Measurements from ENCODE around the gene SESN1.

The SESN1 gene

DNA sequence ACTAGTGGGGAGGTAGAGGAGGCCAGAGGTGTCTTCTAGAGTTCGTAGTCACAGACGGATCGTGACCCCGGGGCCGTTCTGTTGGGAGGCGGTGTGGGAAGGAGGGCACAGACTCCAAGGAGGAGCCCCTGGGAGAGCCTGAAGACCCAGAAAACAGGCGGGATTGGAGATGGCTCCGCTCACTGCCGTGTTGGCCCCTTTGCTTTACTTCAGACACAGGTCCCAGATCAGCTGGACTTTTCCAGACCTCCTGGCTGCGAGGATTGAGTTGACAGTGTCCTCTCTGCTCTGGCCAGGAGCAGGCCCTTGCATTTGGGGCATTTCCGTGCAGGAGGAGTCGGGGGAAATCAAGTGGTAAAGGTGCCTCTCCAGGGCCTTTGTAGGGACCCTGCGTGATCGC lies 133.6 kb downstream of the SESN1 start:
- no peak for DNase-seq (ENCODE audit: low read depth in 2 of 2)

DNA sequence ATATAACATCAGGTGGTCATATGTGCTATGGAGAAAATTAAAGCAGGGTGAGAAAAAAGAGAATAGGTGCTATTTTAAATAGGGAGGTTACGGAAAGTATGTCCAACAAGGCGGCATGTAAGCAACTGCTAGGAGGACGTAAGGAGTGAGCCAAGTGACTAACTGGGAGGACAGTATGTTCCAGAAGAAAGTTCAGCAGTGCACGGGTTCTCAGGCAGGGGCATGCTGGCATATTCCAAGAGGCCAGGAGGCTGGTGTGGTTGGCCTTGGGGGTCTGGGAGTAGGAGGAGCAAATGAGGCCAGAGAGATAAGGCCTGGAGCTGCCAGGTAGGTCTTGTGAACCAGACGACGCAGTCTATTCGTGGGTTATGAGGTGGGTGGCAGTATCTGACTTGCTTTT lies 134.0 kb downstream of the SESN1 start:
- DNase-seq (ENCODE audit: low read depth in 2 of 2), result no peak

DNA sequence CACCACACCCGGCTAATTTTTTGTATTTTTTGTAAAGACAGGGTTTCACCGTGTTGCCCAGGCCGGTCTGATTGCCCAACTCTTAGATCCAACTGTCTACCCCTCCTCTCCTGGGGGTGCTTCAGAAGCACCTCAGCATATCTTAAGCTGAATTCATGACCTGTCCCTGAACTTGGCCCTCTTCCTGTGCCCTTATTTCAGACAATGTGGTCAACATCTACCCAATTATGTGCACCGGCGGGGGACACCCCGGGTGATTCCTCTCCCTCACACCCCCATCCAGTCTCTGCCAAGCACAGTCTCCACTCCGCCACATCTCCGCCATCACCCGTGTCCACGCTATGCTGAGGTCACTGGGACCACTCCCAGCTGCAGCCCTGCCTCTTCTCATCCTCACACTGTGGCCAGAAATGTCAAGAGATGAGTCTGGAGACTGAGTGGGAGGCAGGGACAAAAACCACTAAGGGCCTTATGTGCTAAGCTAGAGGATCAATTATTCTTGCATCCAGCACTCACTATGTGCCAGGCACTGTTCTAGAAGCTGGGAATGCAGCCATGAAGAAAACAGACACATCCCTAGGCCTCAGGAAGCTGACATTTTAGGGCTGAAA lies 134.6 kb downstream of the SESN1 start:
- no peak for DNase-seq (ENCODE audit: low read depth in 2 of 2)

DNA sequence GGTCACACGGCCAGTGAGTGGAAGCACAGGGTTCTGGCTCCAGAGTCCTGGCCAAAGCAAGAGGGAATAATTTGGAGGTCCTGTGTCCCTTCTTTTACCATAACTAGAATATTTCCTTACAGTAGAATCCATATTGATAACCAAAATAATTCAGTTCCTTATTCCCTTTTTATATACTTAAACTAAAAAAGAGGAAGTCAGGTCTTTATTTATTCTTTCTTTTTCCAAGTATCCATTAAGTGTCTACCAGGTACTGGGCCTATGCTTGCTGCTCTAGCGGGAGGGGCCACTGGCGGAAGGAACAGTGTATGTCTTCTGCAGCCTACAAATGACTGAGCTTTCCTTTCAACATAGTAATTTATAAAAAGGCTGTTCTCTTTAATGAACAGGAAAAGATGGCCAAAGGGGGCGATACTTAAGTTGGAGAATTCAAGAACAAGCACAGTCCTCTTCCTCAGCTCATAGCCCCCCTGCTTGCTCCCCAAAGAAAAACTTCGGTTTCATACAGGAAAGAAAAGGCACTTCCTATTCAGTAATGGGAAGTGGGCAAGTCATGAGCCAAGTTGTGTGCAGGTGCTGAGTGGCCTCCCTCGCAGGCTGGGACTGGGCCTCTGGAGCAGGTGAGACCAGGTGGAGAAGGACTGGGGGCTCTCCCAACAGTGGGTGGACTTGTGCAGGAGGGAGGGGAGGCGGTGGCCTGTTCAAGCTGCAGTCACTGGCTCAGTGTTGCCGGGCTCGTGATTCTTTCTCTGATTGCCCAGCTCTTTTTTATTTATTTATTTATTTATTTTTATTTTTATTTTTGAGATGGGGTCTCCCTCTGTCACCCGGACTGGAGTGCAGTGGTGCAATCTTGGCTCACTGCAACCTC lies 135.5 kb downstream of the SESN1 start:
- no peak for DNase-seq (ENCODE audit: low read depth in 2 of 2)

DNA sequence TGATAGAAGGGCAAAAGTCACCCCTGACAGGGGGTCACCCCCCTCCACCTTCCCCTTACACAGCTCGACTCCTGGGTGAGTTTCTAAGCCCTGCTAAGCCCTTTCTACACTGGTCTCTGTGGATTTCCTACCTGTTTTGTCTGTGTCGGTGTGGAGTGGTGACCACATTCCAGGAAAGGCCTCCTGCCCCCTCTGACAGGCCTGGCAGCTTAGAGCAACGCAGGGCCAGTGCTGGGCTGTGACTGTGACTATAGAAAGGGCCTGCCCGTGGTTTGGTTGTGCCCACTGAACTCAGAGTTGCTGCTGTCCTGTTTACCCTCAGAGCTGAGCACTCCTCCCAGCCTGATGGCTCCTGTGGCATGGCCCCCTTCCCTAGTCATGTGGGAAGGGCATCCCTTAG lies 137.4 kb downstream of the SESN1 start:
- DNase-seq (ENCODE audit: low read depth in 2 of 2), result no peak

DNA sequence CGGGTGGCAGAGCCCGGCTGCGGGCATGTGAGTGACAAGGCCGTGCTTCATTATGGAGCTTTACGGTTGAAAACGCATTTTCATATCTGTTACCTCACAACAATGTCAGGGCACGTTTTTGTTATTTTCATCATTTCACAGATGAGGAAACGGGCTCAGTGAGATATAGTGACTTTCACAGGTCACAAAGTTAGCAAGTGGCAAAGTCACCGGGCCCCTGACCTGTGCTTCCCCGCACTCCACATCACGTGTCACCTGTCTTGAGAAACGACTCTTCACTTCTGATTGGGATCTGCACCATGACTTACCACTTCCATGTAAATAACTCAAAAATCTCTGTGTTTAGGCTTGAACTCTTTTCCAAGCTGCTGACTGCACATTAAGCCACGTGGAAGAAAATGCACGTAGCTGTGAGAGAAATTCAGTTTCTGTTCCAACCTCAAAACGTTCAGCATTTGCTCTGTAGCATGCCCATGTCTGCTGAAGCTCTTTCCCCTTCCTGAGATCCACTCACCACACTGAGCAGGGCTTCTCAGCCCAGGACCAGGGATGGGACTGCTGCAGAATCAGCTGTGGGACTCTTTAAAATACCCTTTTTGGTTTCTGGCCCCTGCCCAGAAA lies 139.2 kb downstream of the SESN1 start:
- DNase-seq (ENCODE audit: low read depth in 2 of 2), result no peak

DNA sequence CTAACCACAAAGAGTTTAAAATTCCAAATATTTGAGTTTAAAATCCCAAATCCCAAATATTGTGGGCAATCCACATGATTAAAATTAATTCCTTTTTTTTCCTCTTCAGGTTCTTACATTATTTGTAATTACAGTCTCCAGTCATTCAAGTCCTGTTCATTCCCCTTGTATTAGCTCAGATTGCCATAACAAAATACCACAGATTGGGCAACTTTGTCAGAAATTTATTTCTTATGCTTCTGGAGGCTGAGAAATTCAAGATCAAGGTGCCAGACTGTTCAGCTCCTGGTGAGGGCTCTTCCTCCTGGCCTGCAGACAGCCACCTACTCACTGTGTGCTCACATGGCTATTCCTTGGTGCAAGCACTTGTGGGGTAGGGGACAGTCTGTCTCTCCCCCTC lies 141.0 kb downstream of the SESN1 start:
- no peak for DNase-seq (ENCODE audit: low read depth in 2 of 2)

DNA sequence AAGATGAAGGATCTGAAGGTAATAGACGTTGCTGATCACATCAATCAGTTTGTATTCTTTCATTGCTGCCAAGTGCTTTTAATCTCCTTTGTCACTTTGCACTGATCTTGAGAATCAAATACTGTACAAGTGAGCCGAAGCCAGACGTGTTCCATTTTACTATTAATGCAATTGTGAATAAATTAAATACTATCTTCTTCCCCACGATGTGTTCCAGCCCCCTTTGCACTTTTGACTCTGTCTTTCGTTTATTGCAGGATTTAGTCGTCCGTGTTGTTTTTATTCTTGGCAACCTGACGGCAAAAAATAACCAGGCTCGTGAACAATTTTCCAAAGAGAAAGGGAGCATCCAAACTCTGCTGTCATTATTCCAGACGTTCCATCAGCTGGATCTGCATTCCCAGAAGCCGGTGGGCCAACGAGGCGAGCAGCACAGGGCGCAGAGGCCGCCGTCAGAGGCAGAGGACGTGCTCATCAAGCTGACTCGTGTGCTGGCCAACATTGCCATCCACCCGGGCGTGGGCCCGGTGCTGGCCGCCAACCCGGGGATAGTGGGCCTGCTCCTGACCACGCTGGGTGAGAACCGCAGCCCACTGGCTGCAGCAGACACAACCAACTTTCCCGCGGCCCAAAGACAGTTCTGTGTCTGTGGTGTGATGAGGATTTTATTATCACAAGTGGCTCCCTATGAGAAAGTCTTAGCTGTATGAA lies 141.7 kb downstream of the SESN1 start:
- DNase-seq (ENCODE audit: low read depth in 2 of 2), result no peak

DNA sequence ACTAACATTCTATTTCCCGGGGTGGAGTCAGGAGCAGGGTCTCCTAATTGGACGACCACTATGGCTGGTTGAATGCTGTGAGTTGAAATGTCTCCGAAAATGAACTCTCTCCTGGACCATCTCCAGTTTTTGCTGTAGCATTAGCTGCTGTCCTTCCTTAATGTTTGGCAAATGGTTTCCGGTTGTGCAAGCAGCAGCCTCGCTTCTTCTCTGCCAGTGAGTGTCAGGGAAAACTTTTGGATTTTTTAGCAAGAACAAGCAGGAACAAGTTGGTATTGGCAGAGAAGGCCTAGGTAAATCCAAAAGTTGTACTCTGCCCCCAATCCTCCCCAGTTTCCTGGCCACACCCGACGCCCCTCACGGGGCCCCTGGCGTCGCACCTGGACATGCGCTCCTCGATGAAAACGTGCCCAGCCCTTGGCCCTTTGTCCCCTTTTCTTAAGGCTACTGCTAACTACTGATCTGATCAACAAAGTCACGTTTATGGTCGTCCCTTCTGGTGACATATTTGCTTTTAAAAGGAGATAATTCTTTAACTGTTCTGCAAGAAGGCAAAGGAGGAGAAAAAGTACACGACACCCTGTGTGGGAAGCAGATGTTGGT lies 143.2 kb downstream of the SESN1 start:
- DNase-seq (ENCODE audit: low read depth in 2 of 2), result no peak

DNA sequence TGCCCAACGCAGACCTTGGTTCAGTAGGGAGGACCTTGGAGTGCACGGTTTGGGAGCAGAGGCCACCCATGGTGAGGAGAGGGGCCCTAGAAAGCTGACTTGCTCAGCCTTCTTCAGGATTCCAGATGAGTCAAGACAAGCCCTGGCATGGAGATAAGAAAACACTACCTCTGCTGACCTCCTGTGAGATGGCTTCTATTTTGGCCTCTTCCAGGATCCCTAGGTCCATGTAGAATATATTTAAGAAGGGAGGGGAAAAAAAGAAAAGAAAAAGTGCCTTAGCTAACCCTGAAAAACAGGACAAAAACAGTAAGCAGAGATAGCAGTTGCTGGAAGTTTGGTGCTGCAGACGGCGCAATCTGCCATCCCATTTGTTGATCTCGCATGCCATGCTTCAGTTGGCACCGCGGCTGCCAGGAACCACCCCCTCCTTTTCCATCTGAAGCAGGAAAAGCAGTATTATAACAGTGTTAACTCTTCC lies 146.4 kb downstream of the SESN1 start:
- DNase-seq (ENCODE audit: low read depth in 2 of 2), result no peak

DNA sequence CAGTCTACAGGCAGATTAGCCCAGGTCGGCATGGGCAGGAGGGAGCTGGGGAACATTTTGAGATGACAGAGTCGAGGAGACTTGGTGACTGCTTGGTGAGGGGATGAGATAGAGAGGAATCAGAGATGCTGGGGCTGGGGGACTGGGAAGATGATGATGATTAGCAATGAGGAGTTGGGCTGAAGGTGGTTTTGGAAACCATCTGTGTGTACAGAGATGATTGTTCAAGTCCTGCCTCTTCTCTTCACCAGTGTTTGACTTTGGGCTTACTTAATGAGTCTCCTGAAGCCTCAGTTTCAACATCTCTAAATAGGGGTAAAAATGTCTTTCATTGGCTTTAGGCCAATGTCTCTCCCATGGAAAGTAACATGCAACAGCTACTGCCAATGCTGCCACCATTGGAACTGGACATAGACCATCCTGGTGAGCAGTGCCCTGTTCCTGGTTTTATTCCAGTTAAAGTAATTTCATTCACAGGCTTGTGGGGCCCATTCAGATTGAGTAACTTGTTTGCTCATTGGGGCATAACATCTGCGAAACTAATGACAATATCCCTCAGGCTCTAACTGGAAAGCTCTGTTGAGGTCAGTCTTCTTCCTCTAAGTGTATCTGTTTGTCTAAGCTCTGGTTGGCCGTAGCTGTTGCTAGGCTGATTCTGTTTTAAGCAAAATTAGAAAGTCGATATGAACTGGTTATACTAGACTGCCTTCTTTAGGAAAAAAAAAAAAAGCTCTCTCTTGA lies 147.4 kb downstream of the SESN1 start:
- no peak for DNase-seq (ENCODE audit: low read depth in 2 of 2)

DNA sequence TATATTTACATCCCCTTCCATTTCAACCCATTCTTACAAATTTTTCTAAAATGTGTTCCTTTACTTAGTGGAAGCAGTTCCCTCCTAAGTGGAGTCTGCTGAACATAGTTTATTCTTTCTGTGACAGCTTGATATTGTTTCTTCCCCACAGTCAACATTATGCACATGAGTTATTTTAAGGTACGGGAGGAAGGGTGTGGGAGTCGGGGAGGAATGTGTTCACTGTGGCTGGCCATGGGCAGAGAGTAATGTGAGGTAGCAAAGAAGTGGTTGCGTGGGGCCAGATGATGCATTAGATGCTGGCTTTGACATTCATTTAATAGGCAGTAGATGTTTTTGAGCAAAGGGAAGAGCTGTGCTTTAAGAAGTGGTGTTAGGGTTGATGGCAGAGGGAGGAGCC lies 148.0 kb downstream of the SESN1 start:
- no peak for DNase-seq (ENCODE audit: low read depth in 2 of 2)

DNA sequence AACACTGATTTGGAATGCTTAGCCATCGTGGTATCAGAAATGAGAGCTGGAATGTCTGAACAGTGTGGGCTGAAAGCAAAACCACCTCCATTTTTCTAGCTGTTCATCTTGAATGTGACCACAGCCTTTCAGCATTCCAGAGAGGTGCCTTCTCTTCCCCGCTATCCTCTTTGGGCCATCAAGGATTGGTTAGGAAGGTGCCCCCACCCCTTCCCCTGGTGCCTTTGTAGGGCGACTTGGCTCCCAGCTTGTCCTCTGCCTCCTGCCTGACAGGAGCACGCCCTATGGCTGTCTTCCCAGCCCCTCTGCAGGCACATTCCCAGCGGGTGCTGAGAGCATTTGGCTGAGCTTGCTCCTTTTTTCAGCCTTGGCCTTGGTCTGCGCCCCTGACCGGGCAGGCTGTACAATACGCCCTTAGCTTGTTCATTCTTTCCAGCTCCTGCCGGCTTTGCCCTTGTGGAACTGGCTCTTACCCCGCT lies 148.9 kb downstream of the SESN1 start:
- DNase-seq (ENCODE audit: low read depth in 2 of 2), result no peak

DNA sequence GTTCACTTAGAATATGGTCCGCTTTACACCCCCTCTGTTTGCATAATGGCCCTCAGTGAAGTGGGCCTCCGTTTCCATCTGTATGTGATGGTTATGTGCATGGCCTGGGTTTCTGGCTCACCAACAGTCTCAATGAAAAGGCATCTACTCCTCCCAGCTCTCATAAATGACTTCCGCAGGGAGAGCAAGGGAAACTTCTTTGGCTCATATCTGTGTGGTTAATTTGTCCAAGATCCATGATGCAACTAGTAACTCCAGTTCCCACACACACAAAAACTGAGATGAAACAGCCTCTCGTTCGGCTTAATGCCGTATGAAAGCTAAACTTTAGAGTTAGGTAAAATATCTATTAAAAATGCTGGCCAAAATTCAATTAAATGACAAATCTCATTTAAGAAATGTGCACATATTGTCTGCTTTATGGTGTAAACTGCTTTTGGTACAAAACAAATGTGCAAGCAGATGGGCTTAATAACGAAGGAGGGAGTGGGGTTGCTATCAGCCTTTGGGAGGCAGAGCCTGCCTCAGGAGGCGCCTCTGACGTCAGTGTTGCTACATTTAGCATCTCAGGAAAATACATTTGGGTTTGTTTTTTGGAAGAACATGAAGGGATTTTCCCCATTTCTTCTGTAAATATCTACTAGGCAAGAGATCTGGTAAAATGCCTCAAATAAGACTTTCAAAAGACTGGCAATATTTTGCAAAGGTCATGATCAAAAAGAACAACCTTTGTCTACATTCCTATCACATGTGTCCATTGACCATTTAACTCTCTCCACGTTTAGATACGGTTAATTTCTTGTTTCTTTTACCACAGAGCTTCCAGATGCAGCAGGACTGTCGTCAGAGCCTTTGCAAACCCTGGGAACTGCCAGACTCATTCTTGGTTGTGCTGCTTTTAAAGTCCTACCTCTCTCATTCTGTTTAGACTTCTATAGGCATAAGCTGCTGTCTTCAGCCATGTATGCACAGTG lies 149.7 kb downstream of the SESN1 start:
- DNase-seq (ENCODE audit: low read depth in 2 of 2), result no peak

DNA sequence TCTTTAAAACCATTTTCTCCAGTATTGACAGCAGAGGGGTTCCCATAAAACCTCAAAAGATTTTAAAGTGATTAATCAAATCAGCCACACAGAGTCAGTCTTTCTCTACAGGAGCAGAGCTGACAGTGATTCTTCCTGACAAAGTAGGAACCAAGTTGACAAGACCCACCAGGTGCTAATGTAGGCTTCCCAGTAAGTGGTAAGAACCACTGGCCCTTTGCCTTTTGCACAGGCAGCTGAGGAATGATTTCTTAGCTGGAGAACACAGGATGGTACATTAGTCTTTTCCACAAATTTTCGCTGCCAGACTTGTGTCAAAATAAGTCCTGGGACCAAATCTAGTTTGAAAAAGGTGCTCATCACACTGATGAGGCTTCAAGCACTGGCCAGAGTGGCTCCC lies 150.6 kb downstream of the SESN1 start:
- no peak for DNase-seq (ENCODE audit: low read depth in 2 of 2)

DNA sequence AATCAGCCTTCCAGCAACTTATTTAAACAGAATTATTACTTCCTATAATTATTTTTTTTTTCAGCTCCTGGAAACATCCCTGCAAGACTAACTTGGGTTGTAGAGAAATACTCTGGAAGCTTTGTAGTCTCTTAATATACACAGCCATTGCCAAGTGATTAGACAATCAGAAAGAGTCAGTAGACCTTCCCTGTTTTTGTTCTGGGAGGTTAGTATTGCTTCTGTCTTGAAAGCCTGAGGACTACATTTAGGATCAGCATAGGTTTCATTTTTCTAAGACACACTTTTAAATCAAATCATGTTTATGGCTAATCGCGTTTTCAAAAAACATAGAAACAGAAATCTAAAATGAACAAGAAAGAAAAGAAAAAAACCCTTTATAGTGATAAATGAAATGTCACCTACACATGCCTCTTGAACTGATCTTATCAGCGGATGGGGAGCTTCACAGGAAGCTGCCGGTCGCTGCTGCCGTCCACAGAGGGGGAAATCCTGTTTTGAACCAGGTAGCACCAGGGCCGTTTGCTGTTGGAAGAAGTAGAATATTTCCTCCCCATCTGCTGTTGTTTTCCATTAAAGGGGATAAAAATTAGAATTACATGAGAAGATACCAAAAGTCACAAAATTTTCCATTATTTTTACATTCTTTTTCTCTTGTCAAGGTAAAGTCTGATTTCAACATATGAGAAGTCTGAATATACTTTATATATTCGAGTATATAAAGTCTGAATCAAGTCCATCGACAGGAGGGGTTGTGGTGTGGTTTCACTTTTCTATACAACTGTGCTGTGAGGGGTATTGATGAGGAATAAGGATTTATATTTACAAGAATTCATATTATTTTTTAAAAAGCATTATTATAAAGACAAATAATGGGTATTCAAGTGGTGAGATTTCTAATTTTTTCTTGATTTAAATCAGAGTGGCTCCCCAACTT lies 151.8 kb downstream of the SESN1 start:
- peak; percentile 35 to 38 for DNase-seq (ENCODE audit: low read depth in 2 of 2)

DNA sequence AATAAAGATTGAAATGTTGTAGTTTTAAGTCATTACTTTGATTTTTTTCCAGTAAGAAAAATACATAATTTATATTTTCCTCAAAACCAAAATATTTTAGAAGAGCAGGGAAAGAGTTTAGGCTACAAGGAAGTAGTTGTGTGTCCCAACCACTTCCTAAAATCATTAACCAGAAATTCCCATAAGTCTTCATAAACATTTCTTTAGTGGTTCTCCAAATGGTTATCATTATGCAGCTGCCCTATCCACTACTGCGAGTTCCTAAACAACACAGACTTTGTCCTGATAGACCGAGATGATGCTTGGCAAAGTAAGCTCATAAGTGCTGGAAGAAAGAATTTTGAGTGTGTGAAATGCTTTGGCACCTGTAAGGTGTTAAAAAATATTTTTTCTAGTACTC lies 152.8 kb downstream of the SESN1 start:
- DNase-seq (ENCODE audit: low read depth in 2 of 2), result no peak

DNA sequence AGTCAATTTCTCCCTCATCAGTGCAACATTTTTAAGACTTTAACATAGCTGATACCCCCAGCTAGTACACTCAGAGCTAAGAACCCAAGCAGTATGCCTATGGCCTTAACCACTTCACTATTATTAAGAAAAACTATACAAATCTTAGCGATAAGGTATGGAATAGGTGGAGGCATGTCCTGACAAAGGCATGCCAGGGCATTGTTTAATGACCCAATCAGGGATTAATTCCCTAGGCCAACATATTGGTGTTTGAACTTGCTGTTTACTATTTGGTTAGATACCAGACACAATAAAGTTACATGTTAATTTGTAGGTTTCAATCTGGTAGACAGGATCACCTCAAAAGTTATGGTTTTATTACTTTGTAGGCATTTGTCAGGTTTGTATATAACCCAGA lies 153.4 kb downstream of the SESN1 start:
- no peak for DNase-seq (ENCODE audit: low read depth in 2 of 2)

DNA sequence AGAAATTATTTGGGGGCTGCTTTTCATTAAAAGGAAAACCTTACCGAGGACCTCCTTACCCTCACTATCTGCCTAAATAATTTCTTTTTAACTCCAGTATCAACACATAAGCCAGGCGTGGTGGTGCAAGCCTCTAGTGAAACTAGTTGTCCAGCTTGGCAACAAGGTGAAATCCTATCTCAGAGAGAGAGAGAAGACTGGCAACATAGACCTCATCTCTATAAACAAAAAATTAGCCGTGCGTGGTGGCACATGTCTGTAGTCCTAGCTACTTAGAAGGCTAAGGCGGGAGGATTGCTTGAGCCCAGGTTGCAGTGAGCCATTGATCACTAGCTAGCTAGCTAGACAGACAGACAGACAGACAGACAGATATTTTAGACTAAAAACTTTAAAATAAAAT lies 153.9 kb downstream of the SESN1 start:
- DNase-seq (ENCODE audit: low read depth in 2 of 2), result no peak

All from activated CD8-positive, alpha-beta memory T cell treated with anti-CD3 and anti-CD28 coated beads for 4 hours (primary cell).